HG03460 (cell line): ENCODE data around the gene SAMD13.
A peak's percentile ranks its signal among the peaks of the same experiment; 100 is the strongest.

ENCODE experiments used
- ATAC-seq: cut with Tn5 transposase; IDR thresholded peaks from one replicate; pipeline ENCODE4 v1.9.1; 2021; ENCODE audit not compliant: unreplicated experiment

Gene SAMD13, protein sequence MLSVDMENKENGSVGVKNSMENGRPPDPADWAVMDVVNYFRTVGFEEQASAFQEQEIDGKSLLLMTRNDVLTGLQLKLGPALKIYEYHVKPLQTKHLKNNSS

DNA sequence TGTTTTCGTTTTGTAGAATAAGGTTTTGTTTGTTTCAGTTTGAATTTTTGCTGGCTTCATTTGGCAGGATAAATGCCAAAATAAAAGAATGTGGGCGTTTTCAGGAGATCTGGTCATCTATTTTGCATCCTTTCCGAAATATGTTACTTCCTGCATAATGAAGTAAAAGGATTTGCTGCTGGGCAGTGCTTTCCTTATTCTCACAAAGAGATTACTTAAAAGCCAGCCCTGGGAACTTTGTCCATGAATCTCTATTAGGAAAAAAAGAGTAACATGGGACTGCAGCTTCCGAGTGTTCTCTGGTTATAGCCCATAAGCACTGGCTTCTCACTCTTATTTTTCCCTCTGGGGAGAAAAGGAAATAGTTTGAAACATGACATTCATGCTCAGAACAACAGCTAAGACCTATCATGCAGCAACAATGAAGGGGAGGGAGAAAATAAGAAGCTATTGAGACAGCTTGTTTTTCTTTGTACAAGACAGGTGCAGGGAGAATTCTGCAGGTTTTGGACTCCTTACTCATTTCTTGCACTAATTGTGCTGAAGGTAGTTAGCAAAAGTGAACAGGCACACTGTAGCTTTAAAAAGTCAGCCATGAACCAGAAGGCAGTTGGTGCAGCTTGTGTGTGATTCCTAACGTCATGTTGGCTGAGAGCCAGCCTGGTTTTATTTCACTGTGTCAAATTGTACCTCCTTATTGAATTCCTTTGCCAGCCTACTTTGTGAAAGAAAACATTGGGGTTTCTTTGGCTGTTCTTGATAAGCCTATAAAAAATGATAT is at the start of gene SAMD13:
Gene SAMD13 (plus strand): TSS at position 705 of the 781 bp plus-strand sequence. CDS start 1,527 bp downstream, outside the sequence.
- ATAC-seq: no peak

DNA sequence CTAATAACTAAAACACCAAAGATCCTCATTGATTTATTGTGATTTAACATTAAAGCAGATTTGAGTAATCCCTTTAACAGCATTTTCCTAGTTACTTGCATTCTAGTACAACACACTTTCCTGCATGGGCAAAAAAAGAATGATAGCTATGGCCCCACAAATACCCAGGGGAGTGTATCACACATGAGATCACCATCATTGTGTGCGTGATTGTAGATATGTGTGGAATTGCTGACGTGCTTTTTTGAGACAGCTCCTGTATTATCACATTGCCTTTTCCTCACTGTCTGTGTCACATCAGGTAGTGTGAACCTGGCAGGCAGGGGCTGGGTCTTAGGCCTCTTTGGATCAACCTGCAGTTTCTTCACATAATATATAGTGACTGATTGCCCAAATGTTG is 48.5 kb upstream of the SAMD13 start:
- no peak for ATAC-seq

DNA sequence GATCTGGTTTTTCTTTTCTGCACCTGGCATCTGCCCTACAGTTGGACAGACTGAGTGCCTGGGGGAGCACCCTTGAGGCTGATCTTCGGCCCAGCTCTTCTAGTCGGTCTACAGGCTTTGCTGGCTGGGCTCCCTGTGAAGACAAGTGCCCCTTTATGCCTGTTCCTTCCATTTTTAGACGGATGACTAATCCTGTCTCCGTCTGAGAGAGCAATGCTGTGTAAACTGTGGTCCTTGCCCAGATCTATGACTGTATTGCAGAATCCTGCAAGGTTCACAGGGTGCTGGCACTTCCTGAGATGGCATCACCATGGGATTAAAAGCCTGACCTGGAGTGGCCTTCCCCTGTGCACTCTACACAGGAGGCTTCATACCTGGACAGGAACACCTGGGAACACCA is 47.6 kb upstream of the SAMD13 start:
- ATAC-seq: no peak

DNA sequence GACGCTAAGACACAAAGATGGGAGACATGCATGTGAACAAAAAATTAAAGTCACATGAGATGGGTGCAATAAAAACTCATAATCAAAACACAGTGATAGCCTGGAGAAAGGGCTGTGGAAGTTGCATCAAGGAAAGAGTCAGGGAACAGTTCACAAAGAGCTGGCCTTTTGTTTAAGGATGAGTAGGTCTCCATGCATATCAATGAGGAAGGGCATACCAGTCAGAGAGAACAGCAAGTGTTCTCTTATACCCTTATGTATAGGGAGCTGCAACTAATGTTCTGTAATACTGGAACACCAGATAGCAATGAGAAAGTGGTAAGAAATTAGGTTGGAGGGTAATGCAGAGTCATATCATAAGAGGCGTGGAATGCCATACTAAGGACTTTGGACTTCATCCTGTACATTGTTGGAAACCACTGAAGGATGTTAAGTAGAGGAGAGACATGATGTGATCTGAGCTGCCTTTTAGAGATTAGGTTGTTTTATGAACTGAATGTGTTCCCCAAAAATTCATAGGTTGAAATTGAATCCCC is 46.7 kb upstream of the SAMD13 start:
- no peak for ATAC-seq

DNA sequence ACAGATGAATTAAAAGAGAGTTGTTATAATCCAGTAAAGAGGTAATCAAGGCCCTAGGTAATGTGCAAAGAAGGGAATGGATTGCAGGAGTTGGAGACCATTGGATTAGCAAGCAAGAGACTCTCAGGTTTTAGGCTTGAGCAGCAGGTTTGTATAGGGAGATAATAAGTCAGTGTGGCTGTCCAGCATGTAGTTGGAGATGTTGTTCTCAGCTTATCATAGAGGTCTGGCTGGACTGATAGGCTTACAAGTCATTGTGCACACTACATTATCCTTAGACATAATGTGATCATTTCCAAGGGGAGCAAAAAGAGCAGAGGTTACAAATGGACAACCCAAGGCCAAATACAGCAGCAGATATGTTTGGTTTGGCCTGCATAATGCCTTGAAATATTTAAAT is 45.9 kb upstream of the SAMD13 start:
- no peak for ATAC-seq

DNA sequence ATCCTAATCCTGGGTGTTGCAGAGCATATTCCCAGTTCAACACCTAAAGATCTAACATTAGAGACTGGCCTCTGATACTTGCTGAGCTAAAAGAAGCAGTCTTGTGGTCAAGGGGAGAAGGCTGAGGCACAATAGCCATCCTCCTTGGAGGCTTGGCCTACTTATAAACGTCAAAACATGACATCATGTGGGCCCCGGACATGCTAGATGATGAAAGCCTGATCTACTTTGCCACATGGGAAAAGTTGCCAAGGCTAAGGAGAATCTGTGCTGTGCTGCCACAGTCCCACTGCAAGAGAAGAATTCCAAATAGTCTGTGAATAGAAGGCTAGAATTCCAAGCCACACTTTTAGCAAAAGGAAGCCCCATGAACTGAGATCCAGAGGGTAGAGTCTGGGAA is 43.9 kb upstream of the SAMD13 start:
- no peak for ATAC-seq

DNA sequence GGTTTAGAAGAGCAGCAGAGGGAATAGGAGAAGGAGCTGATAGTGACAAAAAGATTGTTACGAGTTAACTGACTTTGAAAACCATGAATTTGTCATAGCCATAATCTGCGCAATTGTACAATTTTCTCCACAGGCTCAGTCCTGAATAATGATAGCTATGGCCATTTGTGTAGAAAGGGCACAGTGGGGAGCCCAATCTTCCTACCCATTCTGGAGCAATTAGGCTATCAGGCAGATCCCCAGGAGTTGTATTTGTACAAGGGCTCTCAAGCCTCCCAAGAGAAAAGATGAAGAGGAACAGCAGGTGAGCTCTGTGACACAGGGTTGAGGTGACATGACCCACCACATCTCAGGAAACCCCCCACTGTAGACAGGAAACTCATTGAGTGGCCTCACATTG is 42.1 kb upstream of the SAMD13 start:
- ATAC-seq: no peak

DNA sequence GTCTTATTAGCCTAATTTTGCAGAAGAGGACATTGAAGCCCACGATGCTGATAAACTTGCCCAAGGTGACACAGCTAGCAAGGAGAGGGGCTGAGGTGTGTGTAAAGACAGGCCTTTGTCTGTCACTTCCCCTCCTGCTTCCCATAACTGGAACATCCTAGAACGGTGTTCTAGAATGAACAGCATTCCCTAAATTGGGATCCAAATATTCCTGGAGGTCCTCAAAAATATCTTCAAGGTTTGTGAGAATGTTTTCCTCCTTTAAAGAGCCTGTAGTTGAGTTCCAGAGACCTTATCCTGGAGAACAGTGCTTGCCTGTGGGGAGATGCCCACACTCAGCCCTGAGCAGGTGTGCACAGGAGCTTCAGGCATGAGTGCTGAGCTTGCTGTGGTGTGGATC is 41.5 kb upstream of the SAMD13 start:
- ATAC-seq: no peak

DNA sequence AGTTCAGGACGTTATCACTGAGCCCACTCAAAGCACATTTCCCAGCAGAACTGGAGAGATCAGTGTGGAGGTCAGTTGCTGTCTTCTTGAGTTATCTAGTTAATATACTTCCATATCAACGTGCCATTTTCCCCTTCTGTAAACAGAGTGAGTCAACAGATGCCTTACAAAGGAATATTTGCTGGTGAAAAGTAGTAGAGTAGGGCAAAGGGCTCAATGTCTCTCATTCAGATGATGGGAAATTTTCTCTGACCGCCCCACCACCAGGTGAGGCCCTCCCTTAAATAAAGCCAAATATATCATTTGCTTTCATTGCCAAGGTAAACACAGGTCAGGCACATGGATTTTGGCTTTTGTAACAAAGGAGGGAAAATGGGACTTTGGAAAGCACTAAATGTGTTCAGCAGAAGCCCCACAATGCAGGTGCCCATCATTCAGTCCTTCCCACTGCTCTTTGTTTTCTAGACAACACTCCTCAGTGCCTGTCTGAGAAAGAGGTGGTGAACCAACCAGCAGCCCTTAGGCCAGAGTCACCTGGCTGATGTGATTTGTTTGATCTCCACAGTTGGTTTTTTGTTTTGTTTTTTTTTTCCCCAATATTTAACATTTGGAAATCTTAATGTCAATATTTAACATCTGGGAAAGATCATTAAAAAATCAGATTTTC is 40.5 kb upstream of the SAMD13 start:
- ATAC-seq: no peak

DNA sequence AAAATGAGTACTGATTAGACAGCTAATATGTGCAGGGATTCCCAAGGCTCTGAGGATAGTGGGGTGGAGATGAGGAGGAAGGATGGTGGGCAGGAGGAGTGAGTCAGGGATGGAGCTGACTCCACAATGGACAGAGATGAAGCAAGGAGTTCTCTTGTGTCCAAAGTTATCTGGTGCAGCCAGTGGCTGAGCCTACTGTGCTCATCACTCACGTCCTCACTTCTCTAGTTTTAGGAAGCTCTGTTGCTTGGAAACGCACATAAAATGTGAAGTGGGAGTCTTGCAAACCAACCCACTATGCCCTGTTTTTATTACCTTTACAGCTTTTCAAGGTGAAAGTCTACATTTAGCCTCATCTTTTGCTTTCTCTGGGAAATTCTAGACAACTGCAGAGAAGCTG is 36.5 kb upstream of the SAMD13 start:
- no peak for ATAC-seq

DNA sequence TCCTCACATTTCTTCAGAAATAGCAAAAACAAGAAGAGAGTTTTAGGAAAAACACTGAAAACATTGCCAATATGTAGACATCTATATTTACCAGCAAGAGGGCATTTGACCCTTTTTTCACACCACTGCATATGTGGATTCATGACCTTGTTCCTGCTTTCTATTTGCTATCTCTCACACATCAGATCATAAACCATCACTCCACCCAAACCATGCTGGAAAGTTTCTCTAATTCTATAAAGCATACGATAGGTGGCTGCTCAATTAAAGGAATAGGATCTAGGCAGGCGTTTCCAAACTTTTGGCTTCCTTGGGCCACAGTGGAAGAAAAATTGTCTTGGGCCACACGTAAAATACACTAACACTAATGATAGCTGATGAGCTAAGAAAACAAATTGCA is 35.6 kb upstream of the SAMD13 start:
- no peak for ATAC-seq

DNA sequence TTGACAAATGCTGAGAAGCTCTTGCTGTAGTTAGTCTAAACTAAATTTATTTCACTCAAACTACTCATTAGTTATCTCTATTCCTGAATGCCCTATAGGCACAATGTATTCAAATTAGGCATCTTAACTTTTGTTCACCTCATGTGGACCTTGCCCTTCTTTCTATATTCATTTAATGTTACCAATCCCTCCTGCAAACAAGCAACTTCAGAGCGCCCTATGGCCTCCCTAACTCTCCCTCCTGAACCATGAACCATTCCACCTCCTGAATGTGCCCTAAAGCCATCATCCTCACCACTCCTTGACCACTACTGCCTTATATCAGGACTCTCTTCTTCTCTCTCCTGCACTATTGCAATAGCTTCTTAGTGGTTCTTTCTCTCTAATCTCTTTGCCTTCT is 34.8 kb upstream of the SAMD13 start:
- ATAC-seq: no peak

DNA sequence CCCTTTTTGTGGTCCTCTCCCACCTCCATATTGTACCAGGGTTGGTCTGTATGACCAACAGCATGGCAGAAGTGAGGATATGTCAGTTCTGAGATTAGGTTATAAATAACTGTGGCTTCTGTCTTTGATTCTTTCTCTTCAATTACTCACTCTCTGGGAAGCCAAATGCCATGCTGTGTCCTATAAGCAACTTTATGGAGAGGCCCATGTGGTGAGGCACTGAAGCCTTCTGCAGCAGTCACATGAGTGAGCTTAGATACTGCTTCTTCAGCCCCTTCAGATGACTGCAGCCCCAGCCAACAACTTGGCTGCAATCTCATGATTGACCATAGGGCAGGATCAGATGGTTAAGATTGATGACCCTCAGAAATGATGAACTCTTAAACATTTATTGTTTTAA is 34.0 kb upstream of the SAMD13 start:
- ATAC-seq: no peak

DNA sequence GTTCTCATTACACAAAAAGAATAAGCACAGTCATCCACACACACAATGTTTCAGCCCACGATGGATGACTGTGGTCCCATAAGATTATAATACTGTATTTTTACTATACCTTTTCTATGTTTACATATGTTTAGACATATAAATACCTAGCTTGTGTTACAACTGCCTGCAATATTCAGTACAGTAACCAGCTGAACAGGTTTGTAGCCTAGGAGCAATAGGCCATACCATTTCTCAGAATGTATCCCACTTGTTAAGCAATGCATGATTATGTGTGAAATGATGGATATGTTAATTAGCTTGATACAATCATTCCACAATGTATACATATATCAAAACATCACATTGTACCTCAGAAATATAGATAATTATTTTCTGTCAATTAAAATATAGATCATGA is 33.2 kb upstream of the SAMD13 start:
- ATAC-seq: no peak

DNA sequence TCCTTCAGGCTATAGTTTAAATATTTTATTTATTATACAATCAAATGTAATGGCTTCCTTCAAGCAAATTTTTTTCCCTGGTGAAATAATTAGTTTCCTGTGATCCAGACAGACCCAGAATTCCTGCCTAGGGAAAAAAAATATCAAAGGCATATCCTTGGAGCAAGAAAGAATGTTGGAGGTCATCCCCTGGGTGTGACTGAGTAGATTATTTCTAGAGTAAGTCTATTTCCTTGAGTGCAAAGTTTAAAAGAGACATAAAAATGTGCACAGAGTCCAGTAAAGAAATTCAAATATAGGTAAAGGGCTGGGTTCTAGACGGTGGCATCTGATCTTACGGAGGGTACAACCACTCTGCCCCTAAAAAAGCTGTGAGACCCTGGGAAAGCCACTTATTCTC is 32.2 kb upstream of the SAMD13 start:
- ATAC-seq: no peak

DNA sequence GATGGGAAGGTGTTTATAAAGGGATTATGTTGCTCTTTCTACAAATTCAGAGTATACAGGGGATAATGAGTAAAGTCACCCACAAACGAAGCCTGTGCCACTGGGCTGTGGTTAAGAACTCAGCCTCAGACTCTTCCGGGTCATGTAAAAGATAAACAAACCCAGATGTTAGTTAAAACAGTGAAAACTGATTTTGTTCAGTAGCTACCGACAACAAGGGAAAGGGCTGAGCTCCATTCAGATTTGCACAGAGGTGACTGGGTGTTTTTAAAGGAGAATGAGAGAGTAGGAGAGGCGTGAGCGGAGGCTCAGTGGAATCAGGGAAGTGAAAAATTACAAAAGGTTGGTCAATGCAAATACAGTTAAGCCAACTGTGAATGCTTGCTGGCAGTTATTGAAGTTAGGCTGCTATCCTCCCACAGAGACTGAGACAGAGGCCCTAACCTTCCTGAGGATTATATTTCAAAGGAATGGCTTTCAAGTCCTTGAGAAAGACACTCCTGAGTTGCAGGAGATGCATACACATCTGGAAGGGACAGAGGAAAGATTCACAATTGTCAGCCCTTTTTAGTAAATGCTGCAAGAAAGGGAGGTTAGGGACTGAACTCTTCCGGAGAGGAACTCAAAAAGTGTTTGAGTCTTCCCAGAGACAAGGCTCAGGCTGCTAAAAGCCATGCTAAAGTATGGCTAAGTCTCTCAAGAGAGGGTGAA is 29.9 kb upstream of the SAMD13 start:
- peak; percentile 95 for ATAC-seq

DNA sequence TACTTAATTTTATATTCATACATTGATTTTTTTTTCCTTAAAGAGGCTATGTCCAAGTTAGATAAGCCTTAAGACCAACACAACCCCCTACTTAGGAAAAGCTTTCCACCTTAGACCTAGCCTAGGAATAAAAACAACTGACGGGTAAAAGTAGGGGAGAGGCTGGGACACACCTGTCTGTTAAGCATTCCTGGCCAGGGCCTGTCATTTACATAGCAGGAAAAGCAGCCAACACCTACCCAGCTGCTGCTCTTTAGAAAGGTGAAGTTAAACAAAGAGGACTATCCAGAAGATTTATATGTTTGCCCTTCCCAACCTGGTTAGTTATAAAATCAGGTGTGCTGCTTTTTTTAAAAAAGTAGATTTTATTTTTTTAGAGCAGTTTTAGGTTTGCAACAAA is 29.1 kb upstream of the SAMD13 start:
- ATAC-seq: no peak

DNA sequence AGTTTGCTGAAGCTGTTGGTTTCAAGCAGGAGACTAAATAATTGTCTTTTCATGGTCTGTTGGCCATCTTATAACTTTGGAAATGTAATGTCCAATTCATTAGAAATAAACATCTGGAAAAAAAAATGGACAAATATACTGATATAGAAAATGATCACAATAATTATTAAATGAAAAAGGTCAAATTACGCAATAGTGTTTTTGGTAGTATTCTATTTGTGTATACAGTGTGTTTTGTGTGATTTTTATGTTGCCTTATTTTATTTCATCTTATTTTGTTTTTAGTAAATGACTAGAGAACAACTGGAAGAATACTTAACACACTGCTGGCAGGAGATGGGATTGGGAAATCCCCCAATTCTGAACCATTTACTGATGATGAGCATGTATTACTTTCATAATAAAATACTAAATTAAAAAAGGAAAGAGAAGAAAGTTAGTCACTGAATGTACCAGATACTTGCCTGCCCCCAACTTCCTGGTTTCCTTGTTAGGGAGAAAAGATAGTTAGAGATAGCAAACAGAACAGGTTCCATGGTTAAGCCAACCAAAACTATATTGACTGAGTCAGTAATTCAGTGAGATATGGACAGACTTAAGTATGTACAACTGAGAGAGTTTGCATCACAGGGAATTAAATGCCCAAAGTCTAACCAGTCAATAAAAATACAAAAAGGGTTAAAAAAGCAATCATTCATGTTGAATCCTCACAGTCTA is 24.0 kb upstream of the SAMD13 start:
- ATAC-seq: no peak

DNA sequence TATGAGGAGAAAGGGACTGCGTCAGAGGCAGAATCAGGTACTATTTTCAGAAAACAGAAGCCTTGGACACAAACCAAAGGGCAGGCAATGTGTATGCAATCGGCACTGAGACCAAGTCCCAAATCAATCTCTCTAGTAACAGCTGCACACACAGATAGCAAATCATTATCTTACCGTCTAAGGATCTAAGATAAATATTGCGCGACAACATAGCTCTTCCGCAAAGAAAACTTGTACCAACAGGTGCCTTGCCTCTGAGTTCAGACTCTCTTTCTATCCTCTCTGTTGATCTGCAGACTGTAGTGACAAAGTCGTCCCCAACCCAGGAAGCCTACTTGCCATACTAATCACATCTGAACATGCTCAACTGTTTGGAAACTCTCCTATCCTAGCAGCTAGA is 22.6 kb upstream of the SAMD13 start:
- ATAC-seq: no peak

DNA sequence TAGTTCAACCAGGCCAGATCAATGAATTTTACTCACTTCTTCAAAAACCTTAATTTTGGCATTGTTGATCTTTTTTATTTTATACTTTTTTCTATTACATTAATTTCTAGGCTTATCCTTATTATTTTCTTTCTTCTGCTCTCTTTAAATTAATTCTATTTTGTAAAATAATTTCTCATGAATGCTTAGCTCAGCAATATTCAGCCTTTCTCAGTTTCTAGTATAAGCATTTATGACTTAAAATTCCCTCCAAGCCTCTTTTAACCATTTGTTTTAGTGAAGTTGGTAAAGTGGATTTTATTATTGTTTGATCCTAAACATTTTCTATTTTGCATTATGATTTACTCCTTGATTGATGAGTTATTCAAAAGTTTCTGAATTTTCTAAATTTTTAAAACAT is 20.6 kb upstream of the SAMD13 start:
- no peak for ATAC-seq

DNA sequence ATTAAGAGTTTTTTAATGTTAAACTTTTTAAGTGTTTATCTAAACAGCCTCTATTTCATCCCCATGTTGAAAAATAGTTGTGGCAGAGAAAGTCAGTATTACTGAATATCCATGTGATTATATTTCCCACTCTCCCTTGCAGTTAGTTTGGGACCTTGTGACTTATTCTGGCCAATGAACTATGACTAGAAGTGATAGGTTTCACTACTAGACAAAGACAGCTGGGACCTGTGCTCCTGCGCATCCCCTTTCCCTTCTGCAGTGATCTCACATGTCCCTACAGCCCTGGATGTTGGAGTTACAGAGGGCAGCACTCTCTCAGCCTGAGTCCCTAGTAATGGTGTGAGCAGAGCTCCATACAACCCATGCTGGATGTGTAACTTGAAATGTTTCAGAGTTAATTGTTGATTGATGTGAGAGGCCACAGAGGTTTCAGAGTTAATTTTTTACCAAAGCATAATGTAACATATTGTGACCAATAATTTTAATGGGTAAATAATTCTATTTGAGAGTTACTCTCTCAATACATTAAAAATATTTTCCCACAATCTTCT is 18.7 kb upstream of the SAMD13 start:
- ATAC-seq: no peak
